H9 (cell line): ENCODE measurements around the gene ENOX2. TPM values are rescaled to one million over a fixed set of nuclear protein-coding genes. Genes with fewer than 3 reads are reported as not detected.

Source experiments
- DNase-seq: peaks from one replicate; pipeline ENCODE4 v3.0.0-alpha.2; 2017
- H2AFZ ChIP-seq: one replicate; pipeline ENCODE4 v1.6.1; 2013; ENCODE audit warnings: mild to moderate bottlenecking, low read length, control low read depth, moderate library complexity
- H2AK5ac ChIP-seq: 2 replicates; pipeline ENCODE4 v1.6.1; 2013; ENCODE audit warnings: low read length, control low read depth, mixed read lengths; ENCODE audit not compliant: insufficient read length
- H2BK120ac ChIP-seq: one replicate; pipeline ENCODE4 v1.6.1; 2013; ENCODE audit warnings: low read depth, mild to moderate bottlenecking, low read length, control low read depth, inconsistent platforms; ENCODE audit not compliant: poor library complexity, severe bottlenecking
- H2BK12ac ChIP-seq: 2 replicates; pipeline ENCODE4 v1.6.1; 2013; ENCODE audit warnings: low read length, control low read depth, mixed read lengths, low read depth; ENCODE audit not compliant: insufficient read length
- H2BK15ac ChIP-seq: 2 replicates; pipeline ENCODE4 v1.6.1; 2013; ENCODE audit warnings: low read depth, low read length, control low read depth
- H2BK20ac ChIP-seq: one replicate; pipeline ENCODE4 v1.6.1; 2013; ENCODE audit warnings: low read depth, mild to moderate bottlenecking, low read length, control low read depth, inconsistent platforms; ENCODE audit not compliant: poor library complexity, severe bottlenecking
- H2BK5ac ChIP-seq: 2 replicates; pipeline ENCODE4 v1.6.1; 2013; ENCODE audit warnings: low read length, control low read depth, mixed read lengths; ENCODE audit not compliant: insufficient read length
- H3K14ac ChIP-seq: 2 replicates; pipeline ENCODE4 v1.6.1; 2013; ENCODE audit warnings: low read length, control low read depth; ENCODE audit not compliant: insufficient read depth
- H3K18ac ChIP-seq: 2 replicates; pipeline ENCODE4 v1.6.1; 2013; ENCODE audit warnings: low read depth, mild to moderate bottlenecking, mixed read lengths, low read length, control low read depth; ENCODE audit not compliant: insufficient read length
- H3K23ac ChIP-seq: 2 replicates; pipeline ENCODE4 v1.6.1; 2013; ENCODE audit warnings: low read length, control low read depth, mixed read lengths, low read depth; ENCODE audit not compliant: insufficient read length
- H3K23me2 ChIP-seq: 2 replicates; pipeline ENCODE4 v1.6.1; 2013; ENCODE audit warnings: low read depth, mild to moderate bottlenecking, mixed read lengths, low read length, control low read depth; ENCODE audit not compliant: insufficient read length, poor library complexity, severe bottlenecking
- H3K27ac ChIP-seq: 2 replicates; pipeline ENCODE4 v1.5.1; 2013; ENCODE audit warnings: low read length, control low read depth, mixed read lengths, low read depth; ENCODE audit not compliant: insufficient read length
- H3K27me3 ChIP-seq: 2 replicates; pipeline ENCODE4 v1.6.1; 2013; ENCODE audit warnings: low read length, control low read depth, inconsistent platforms; ENCODE audit not compliant: insufficient read depth
- H3K4ac ChIP-seq: 2 replicates; pipeline ENCODE4 v1.6.1; 2013; ENCODE audit warnings: low read depth, mild to moderate bottlenecking, control low read depth, inconsistent platforms, low read length, moderate library complexity
- H3K4me1 ChIP-seq: 2 replicates; pipeline ENCODE4 v1.6.1; 2013; ENCODE audit warnings: low read length, control low read depth, inconsistent platforms; ENCODE audit not compliant: insufficient read depth
- H3K4me2 ChIP-seq: 2 replicates; pipeline ENCODE4 v1.6.1; 2013; ENCODE audit warnings: low read length, control low read depth, mixed read lengths; ENCODE audit not compliant: insufficient read length, insufficient read depth
- H3K56ac ChIP-seq: 2 replicates; pipeline ENCODE4 v1.6.1; 2013; ENCODE audit warnings: low read depth, mild to moderate bottlenecking, mixed read lengths, low read length, control low read depth; ENCODE audit not compliant: insufficient read length
- H3K79me1 ChIP-seq: 2 replicates; pipeline ENCODE4 v1.6.1; 2013; ENCODE audit warnings: low read depth, mild to moderate bottlenecking, moderate library complexity, low read length, control low read depth, inconsistent platforms; ENCODE audit not compliant: insufficient read depth, poor library complexity, severe bottlenecking
- H3K79me2 ChIP-seq: 2 replicates; pipeline ENCODE4 v1.6.1; 2013; ENCODE audit warnings: low read length, control low read depth, inconsistent platforms; ENCODE audit not compliant: insufficient read depth
- H3K9ac ChIP-seq: 2 replicates; pipeline ENCODE4 v1.6.1; 2013; ENCODE audit warnings: low read length, control low read depth, mixed read lengths; ENCODE audit not compliant: insufficient read length; ENCODE audit errors: extremely low read depth
- H3K9me3 ChIP-seq: one replicate; pipeline ENCODE4 v1.6.1; 2013; ENCODE audit warnings: low read depth, low read length, inconsistent platforms; ENCODE audit not compliant: control insufficient read depth
- H3T11ph ChIP-seq: one replicate; pipeline ENCODE4 v1.6.1; 2013; ENCODE audit warnings: mild to moderate bottlenecking, low read length, control low read depth, inconsistent platforms
- H4K20me1 ChIP-seq: one replicate; pipeline ENCODE4 v1.6.1; 2013; ENCODE audit not compliant: control insufficient read depth, insufficient read length, insufficient read depth
- H4K5ac ChIP-seq: 2 replicates; pipeline ENCODE4 v1.6.1; 2013; ENCODE audit warnings: low read depth, mild to moderate bottlenecking, mixed read lengths, low read length, control low read depth; ENCODE audit not compliant: insufficient read length
- H4K8ac ChIP-seq: replicated peaks from 2 replicates; pipeline ENCODE4 v1.6.1; 2013; ENCODE audit warnings: low read length, control low read depth, mixed read lengths, low read depth; ENCODE audit not compliant: insufficient read length
- H4K91ac ChIP-seq: 2 replicates; pipeline ENCODE4 v1.6.1; 2013; ENCODE audit warnings: low read depth, mild to moderate bottlenecking, moderate library complexity, mixed read lengths, low read length, control low read depth; ENCODE audit not compliant: insufficient read length
- H3K27ac Mint-ChIP-seq, 3 experiments: 2 replicates in 2 of 3; 3 replicates in 1 of 3; pipeline ENCODE4 v1.8.0; 2020 to 2021; ENCODE audit warnings: mixed read lengths in 3 of 3, mild to moderate bottlenecking in 1 of 3, moderate library complexity in 1 of 3
- H3K27me3 Mint-ChIP-seq: 2 replicates; pipeline ENCODE4 v1.8.0; 2021; ENCODE audit warnings: low read depth, mild to moderate bottlenecking, moderate library complexity, mixed read lengths
- H3K36me3 Mint-ChIP-seq, 3 experiments: 2 replicates in 2 of 3; 3 replicates in 1 of 3; pipeline ENCODE4 v1.8.0; 2020 to 2021; ENCODE audit warnings: low read depth in 3 of 3, mixed read lengths in 3 of 3; ENCODE audit not compliant: insufficient read depth in 1 of 3
- H3K4me1 Mint-ChIP-seq, 2 experiments: 2 replicates each; pipeline ENCODE4 v1.8.0; 2020; ENCODE audit warnings: mixed read lengths in 2 of 2
- H3K4me3 Mint-ChIP-seq, 2 experiments: 2 replicates in 1 of 2; 3 replicates in 1 of 2; pipeline ENCODE4 v1.8.0; 2020 to 2021; ENCODE audit warnings: mild to moderate bottlenecking in 2 of 2, mixed read lengths in 2 of 2, moderate library complexity in 1 of 2
- H3K9me3 Mint-ChIP-seq, 2 experiments: 2 replicates in 1 of 2; 3 replicates in 1 of 2; pipeline ENCODE4 v1.8.0; 2020; ENCODE audit warnings: mild to moderate bottlenecking in 2 of 2, mixed read lengths in 2 of 2, moderate library complexity in 1 of 2
- WGBS: extraction: QIAGEN DNeasy Blood & Tissue Kit; methylation state at CpG from one replicate; pipeline ENCODE4 v1.1.7; 2013; ENCODE audit warnings: missing lambda C conversion rate, low lambda C conversion rate, mixed read lengths; ENCODE audit not compliant: insufficient read length; ENCODE audit errors: extremely low coverage; 5-methylcytosine and 5-hydroxymethylcytosine counted together
- total RNA-seq: library from RNA; stranded (reverse); gene quantifications from 2 replicates; pipeline ENCODE4 v1.2.1, GENCODE V29; 2021
- TF ChIP-seq, protein P1 (sequence below): fragments of 200-600 bp; sonication (generic); conservative IDR thresholded peaks from 3 replicates; pipeline ENCODE4 v1.8.0; 2021; ENCODE audit warnings: antibody characterized with exemption, mild to moderate bottlenecking

Gene ENOX2
- total RNA-seq, 1 experiment from 2014 or later: 17.7 TPM

DNA sequence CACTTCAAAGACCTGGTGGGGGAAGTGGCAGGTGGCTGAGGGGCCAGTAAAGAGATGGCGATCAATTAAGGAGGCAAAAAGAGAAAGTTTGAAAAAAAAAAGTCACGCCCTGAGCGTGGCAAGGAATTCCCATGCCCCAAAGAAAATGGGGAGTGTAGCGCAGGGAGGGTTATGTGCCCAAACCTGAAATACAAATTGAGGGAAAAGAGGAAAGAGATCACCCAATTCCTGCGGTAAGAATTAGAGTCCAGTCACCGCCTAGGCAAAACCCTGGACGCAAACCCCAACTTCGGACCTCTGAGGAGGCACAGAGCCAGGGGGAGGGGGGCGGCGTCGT is 595 bp downstream of the ENOX2 start:
- no peak overlapping the region for H4K91ac ChIP-seq
- H3K4me1 Mint-ChIP-seq: peaks cover 7 to 9% of the 10 kb centered on the region in 2 experiments
- H3K79me1 ChIP-seq: no peaks in the 10 kb centered on the region
- H2BK20ac ChIP-seq: no peak overlapping the region
- no peaks in the 10 kb centered on the region for H3K79me2 ChIP-seq
- H4K5ac ChIP-seq: no peak overlapping the region
- H3K9me3 ChIP-seq: no peaks in the 10 kb centered on the region
- no peak overlapping the region for H3K56ac ChIP-seq
- no peak overlapping the region for H2AK5ac ChIP-seq
- no peaks in the 10 kb centered on the region for H3K27me3 ChIP-seq
- no peak overlapping the region for H3K4ac ChIP-seq
- TF ChIP-seq, protein P1, sequence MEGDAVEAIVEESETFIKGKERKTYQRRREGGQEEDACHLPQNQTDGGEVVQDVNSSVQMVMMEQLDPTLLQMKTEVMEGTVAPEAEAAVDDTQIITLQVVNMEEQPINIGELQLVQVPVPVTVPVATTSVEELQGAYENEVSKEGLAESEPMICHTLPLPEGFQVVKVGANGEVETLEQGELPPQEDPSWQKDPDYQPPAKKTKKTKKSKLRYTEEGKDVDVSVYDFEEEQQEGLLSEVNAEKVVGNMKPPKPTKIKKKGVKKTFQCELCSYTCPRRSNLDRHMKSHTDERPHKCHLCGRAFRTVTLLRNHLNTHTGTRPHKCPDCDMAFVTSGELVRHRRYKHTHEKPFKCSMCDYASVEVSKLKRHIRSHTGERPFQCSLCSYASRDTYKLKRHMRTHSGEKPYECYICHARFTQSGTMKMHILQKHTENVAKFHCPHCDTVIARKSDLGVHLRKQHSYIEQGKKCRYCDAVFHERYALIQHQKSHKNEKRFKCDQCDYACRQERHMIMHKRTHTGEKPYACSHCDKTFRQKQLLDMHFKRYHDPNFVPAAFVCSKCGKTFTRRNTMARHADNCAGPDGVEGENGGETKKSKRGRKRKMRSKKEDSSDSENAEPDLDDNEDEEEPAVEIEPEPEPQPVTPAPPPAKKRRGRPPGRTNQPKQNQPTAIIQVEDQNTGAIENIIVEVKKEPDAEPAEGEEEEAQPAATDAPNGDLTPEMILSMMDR: no peak
- no peaks in the 10 kb centered on the region for H3K4me1 ChIP-seq
- H3K4me2 ChIP-seq: peak overlapping the region; percentile 91
- no peak overlapping the region for H3K23ac ChIP-seq
- H2BK5ac ChIP-seq: no peak overlapping the region
- no peak overlapping the region for H3K18ac ChIP-seq
- H3T11ph ChIP-seq: no peak overlapping the region
- no peak overlapping the region for H2BK120ac ChIP-seq
- peak overlapping the region; percentile 59 for H3K9ac ChIP-seq
- no peak overlapping the region for H4K8ac ChIP-seq
- no peak overlapping the region for H3K27ac ChIP-seq
- peaks cover 5% of the 10 kb centered on the region for H3K27me3 Mint-ChIP-seq
- DNase-seq: no peak
- H3K14ac ChIP-seq: no peak overlapping the region
- no peaks in the 10 kb centered on the region for H3K9me3 Mint-ChIP-seq
- no peaks in the 10 kb centered on the region for H4K20me1 ChIP-seq
- H3K27ac Mint-ChIP-seq: peak overlapping the region; percentile 86 to 90 (median 88); a peak in 6 of 7 replicates
- H2BK12ac ChIP-seq: no peak overlapping the region
- no peak overlapping the region for H2BK15ac ChIP-seq
- no CpG with 5 or more reads among the region's 11 CpGs for WGBS
- no peak overlapping the region for H2AFZ ChIP-seq
- H3K23me2 ChIP-seq: no peaks in the 10 kb centered on the region
- H3K4me3 Mint-ChIP-seq: no peak overlapping the region
- 0 out of 7 replicates have a peak, but pooled peaks cover 0 to 2% (median 0%) of the 10 kb centered on the region in 3 experiments for H3K36me3 Mint-ChIP-seq
